WERI-Rb-1 (cell line): Measurements from ENCODE around the gene ANKRD62.
"Not testable (repeated sequence)": the region's sequence is repeated elsewhere in the genome, so short reads cannot be mapped to it uniquely, and the experiment has no call there.

Experiments used
- DNase-seq: peaks from one replicate; pipeline ENCODE4 v3.0.0-alpha.2; 2020
- H3K27ac ChIP-seq: fragments of 250-450 bp; sonication (Bioruptor Pico); 2 replicates; pipeline ENCODE4 v1.5.1; 2020; ENCODE audit warnings: mild to moderate bottlenecking, moderate library complexity
- H3K27me3 ChIP-seq: fragments of 250-450 bp; sonication (Bioruptor Pico); 2 replicates; pipeline ENCODE4 v1.5.1; 2021; ENCODE audit warnings: mild to moderate bottlenecking, low read depth, moderate library complexity; ENCODE audit not compliant: insufficient read depth, severe bottlenecking
- H3K36me3 ChIP-seq: fragments of 250-450 bp; sonication (Bioruptor Pico); 2 replicates; pipeline ENCODE4 v1.5.1; 2020; ENCODE audit warnings: mild to moderate bottlenecking, moderate library complexity
- H3K4me3 ChIP-seq: 2 replicates; pipeline ENCODE4 v1.5.1; 2011; ENCODE audit warnings: low read depth, mild to moderate bottlenecking, control low read depth, low read length
- H3K9me3 ChIP-seq: fragments of 250-450 bp; sonication (Bioruptor Pico); 2 replicates; pipeline ENCODE4 v1.5.1; 2021; ENCODE audit warnings: mild to moderate bottlenecking, moderate library complexity; ENCODE audit not compliant: severe bottlenecking
- TF ChIP-seq, protein P1 (sequence below): IDR thresholded peaks from 2 replicates; pipeline ENCODE4 v1.5.1; 2011; ENCODE audit warnings: low read depth, mild to moderate bottlenecking, control low read depth, inconsistent platforms, low read length

ANKRD62 gene

GRCh38 chr18:12068950-12069320 lies 24.7 kb upstream of the ANKRD62 start:
- Histone ChIP-seq H3K27ac (no peak overlapping the region), H3K36me3 (no peaks in the 10 kb centered on the region), H3K27me3 (no peaks in the 10 kb centered on the region), H3K9me3 (no peaks in the 10 kb centered on the region), H3K4me3 (no peak overlapping the region)
- TF ChIP-seq, protein P1, sequence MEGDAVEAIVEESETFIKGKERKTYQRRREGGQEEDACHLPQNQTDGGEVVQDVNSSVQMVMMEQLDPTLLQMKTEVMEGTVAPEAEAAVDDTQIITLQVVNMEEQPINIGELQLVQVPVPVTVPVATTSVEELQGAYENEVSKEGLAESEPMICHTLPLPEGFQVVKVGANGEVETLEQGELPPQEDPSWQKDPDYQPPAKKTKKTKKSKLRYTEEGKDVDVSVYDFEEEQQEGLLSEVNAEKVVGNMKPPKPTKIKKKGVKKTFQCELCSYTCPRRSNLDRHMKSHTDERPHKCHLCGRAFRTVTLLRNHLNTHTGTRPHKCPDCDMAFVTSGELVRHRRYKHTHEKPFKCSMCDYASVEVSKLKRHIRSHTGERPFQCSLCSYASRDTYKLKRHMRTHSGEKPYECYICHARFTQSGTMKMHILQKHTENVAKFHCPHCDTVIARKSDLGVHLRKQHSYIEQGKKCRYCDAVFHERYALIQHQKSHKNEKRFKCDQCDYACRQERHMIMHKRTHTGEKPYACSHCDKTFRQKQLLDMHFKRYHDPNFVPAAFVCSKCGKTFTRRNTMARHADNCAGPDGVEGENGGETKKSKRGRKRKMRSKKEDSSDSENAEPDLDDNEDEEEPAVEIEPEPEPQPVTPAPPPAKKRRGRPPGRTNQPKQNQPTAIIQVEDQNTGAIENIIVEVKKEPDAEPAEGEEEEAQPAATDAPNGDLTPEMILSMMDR: no peak
- no peak for DNase-seq

DNA sequence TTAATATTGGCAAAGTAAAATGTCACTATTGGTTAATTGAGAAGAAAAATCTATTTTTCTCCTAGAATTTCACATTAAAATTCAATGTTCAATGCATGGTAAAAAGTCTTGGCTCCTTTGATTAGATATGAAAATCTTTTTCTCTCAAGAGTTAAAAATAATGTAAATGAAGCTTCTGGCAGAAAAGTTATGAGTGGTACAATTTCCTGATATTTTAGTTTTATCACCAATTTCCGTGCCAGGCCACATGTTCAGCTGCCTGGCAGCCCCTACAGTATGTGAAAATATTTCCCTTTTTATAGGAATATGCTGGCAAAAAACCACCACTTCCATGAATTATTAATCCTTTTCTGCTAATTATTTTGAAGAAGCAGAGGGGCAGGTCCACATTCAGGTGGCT lies 22.6 kb upstream of the ANKRD62 start:
- H3K9me3 ChIP-seq, H3K36me3 ChIP-seq, DNase-seq, H3K27me3 ChIP-seq, H3K27ac ChIP-seq, H3K4me3 ChIP-seq: not testable (repeated sequence)

DNA sequence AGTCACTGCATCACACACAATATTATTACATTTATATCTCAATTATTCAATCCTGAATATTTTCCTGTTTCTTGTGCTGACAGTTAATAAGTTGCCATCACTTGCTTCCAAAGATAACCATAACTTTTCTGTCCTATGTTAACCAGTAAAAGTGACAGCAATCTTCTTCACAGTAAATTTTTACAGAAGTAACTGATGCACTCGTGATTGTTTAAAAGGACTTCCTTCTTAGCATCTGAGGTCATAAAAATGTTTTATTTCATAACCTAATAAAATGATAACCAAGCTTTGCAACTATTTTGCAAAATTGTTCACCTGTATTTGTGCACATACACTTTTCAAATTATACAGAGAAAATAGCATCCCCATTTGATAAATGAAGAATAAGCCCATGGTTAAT lies 20.6 kb upstream of the ANKRD62 start:
- TF ChIP-seq, protein P1: no peak
- Histone ChIP-seq H3K36me3 (no peaks in the 10 kb centered on the region), H3K27ac (no peak overlapping the region), H3K9me3 (no peaks in the 10 kb centered on the region), H3K27me3 (no peaks in the 10 kb centered on the region), H3K4me3 (no peak overlapping the region)
- no peak for DNase-seq

GRCh38 chr18:12074736-12075135 lies 18.9 kb upstream of the ANKRD62 start:
- H3K27ac ChIP-seq: no peak overlapping the region
- no peaks in the 10 kb centered on the region for H3K27me3 ChIP-seq
- TF ChIP-seq, protein P1: 0 out of 2 replicates have a peak, but pooled peaks have one; percentile 7
- no peaks in the 10 kb centered on the region for H3K9me3 ChIP-seq
- no peaks in the 10 kb centered on the region for H3K36me3 ChIP-seq
- DNase-seq: no peak
- H3K4me3 ChIP-seq: no peak overlapping the region

GRCh38 chr18:12076424-12077140 lies 17.1 kb upstream of the ANKRD62 start:
- Histone ChIP-seq H3K27ac (no peak overlapping the region), H3K27me3 (no peaks in the 10 kb centered on the region), H3K36me3 (no peaks in the 10 kb centered on the region), H3K4me3 (peak overlapping the region; percentile 26; the same call in 1 of the 2 replicates), H3K9me3 (no peaks in the 10 kb centered on the region)
- DNase-seq: no peak
- TF ChIP-seq, protein P1: no peak

- not testable (repeated sequence) for H3K27me3 ChIP-seq
These were observed 15.6 kb upstream of the ANKRD62 start for GRCh38 chr18:12077994-12078393.

More at GRCh38 chr18:12077994-12078393, 15.6 kb upstream of the ANKRD62 start:
- not testable (repeated sequence) for H3K27ac ChIP-seq, H3K4me3 ChIP-seq, H3K36me3 ChIP-seq, DNase-seq, H3K9me3 ChIP-seq
